ENCODE measurements around the gene VAV1.

GRCh38 chr19:6765738-6766356, 6.7 kb upstream of the VAV1 start:
- TF ChIP-seq, protein P1, sequence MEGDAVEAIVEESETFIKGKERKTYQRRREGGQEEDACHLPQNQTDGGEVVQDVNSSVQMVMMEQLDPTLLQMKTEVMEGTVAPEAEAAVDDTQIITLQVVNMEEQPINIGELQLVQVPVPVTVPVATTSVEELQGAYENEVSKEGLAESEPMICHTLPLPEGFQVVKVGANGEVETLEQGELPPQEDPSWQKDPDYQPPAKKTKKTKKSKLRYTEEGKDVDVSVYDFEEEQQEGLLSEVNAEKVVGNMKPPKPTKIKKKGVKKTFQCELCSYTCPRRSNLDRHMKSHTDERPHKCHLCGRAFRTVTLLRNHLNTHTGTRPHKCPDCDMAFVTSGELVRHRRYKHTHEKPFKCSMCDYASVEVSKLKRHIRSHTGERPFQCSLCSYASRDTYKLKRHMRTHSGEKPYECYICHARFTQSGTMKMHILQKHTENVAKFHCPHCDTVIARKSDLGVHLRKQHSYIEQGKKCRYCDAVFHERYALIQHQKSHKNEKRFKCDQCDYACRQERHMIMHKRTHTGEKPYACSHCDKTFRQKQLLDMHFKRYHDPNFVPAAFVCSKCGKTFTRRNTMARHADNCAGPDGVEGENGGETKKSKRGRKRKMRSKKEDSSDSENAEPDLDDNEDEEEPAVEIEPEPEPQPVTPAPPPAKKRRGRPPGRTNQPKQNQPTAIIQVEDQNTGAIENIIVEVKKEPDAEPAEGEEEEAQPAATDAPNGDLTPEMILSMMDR (IDR thresholded peaks at IDR 0.05) = peak in 1 of 6 experiments; percentile 4
- TF ChIP-seq POLR2A (IDR thresholded peaks at IDR 0.05) = peak in 2 of 4 donors; percentile 47 to 58

All from esophagus squamous epithelium (tissue), 4 donors.